A172 (cell line): ENCODE results near the gene EXOC6B. TPM values are rescaled to one million over a fixed set of nuclear protein-coding genes. Genes with fewer than 3 reads are reported as not detected.
A peak's percentile ranks its signal among the peaks of the same experiment; 100 is the strongest.
"Not testable (repeated sequence)": the region's sequence is repeated elsewhere in the genome, so short reads cannot be mapped to it uniquely, and the experiment has no call there.

Source experiments
- DNase-seq: peaks from one replicate; pipeline ENCODE4 v3.0.0-alpha.2; 2015; ENCODE audit warnings: low spot score
- total RNA-seq: library from RNA; depleted of rRNA; stranded (reverse); fragments of >200 nt; shearing (Covaris generic); gene quantifications from 2 replicates; pipeline ENCODE4 v1.2.3, GENCODE V29; 2014

The EXOC6B gene
- total RNA-seq, 1 experiment from 2014 or later, result 26.1 TPM

DNA sequence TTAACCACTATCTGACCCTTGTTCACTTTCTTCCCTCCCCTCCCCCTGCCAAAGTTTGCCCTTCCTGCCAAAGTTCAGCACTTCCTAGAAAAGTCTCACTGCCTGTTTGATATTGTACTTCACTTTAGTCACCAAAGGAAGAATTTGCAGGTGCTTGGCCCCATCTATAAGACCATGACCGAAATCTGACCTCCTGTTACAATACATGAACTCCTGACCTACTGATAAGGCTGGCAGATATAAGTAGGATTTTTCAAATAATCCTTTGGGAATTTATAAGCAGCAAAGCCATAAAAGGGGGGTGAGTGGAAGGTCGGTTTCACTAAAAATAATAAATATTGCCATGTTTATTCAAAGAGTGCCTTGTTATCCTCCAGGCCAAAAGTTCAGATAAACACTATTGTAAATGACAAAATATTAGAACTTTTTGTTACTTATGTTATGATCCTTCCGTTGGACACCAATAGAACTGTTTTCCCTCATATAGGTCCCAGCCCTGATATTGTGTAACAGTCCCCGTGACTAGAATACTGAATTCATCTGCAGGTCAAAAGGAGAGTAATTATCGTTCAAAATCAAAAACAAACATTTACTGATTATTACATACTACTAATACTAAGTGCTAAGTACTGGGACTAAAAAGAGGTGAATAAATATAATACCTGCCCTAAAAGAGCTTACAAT lies 277.6 kb downstream of the EXOC6B start:
- DNase-seq, result no peak

DNA sequence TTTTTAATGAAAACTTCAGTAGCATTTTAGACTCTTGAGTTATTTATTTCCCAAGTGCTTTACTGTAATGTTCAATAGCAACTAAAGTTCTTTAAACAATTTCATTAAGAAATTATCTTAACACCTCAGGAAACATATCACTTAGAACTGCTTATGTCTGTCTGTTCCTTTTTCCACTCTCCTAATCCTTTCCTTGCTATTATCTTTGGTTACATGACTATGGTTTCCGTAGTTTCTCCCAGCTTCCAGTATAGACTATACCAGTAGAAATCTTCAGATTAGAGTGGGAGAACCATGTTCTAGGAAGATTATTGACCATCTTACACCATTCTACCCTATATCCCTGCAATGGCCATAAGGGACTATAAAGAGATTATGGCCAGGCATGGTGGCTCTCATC lies 280.0 kb downstream of the EXOC6B start:
- no peak for DNase-seq

DNA sequence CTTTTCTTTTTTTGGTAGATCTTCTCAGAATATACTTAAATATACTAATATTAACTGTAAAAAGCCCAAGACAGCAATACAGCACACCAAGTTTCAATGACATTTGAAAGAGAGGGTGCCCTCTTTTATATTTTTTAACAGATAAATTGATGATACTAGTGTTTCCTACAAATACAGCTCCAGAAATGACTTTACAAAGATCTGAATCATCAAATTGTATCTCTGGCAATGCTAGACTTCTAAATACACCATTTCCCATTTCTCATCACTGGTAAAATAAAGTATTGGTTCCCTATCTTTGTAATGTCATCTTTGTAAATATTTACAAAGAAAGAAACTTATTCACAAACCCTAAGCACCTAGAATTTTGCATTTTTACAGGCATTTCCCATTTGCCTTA lies 281.3 kb downstream of the EXOC6B start:
- no peak for DNase-seq

DNA sequence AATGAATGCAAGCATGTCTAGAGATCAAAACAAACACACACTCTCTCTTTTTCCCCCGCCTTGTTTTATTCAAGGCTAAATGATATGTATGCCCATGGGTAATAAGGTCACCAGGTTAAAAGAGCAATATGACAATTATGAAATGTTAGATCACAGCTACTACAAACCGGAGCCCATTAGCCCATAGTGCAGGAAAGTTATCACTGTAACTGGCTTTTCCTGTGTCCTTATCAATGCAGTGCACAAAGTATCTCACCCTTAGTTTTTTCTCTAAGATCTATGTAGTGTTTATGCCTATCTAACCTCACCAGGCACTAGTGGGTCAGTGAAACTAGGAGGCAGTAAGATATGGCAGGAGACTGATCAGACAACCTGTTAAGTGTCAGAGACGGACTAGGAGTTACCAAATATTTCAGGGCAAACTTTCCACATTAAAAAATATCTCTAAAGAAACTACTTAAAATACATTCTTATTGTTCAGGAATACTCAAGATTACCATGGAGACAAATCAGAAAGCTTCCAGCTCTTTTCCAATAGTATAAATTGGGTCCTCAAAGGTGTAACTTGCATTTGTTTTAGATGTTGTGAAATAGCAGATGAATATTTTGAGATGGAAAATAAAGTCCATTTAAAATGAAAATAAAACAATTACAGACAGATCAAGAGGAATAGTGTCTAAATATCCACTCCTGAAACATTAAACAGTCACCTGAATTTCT lies 282.2 kb downstream of the EXOC6B start:
- no peak for DNase-seq

DNA sequence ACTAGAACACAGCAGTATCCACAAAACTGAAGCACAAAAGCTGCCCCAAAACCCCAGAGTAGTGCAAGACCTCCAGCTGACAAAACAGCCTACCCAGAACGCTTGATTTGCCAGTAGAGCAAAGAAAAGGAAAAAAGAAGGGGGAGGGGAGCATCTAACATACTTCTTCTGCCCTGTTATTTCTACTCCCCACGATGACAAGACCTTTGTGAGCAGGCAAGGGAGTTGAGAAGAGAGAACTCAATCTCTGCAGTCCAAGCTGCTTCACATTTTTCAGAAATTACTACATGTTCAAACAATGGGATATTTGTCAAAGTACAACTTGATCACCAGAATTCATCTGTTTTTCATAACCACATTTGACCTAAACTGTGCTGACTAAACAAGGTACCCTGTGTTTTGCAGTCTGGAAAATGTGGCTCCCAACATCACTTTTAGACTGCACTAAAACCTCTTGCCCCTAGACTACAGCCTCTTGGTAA lies 286.7 kb downstream of the EXOC6B start:
- DNase-seq, result peak; percentile 18

DNA sequence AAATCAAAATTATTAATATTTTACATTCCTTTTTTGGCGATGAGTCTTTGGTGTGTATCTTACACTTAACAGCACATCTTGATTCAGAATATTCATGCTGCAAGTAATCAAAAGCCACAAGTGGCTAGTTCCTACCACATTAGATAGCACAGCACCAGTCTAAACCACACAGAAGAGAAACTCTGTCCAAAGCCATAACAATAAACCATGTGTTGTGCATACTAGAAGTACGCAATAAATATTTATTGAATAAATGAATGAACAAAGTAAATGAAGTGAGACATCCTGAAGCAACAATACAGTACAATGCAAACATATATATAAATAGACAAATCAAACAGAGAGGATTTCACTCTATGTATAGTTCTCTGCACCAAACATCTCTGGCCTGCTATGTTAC lies 287.3 kb downstream of the EXOC6B start:
- no peak for DNase-seq

DNA sequence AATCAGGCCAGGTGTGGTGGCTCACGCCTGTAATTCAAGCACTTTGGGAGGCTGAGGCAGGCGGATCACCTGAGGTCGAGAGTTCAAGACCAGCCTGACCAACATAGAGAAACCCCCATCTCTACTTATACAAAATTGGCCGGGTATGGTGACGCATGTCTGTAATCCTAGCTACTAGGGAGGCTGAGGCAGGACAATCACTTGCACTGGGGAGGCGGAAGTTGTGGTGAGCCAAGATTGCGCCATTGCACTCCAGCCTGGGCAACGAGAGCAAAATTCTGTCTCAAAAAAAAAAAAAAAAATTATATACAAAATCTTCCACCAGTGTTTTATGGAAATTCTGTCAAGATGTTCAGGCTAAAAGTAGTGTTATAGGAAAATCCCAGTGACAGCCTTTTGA lies 290.2 kb downstream of the EXOC6B start:
- DNase-seq, result not testable (repeated sequence)

DNA sequence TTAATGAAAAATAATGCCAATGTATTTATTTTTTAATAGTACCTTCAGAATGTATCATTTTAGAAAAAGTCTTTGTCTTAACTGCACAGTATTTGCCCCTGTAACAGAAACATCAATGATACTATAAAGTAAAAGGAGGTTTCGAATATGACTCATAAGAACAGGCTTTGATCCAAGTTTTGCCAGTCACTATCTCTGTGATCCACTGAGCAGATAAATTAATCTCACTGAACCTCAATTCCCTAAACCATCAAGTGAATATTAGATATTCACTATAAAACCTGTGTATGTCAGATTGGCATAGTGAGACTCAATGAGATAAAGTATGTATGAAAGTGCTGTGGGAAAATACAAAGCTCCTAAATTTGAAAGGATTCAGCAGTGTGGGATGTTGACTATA lies 292.1 kb downstream of the EXOC6B start:
- peak; percentile 46 for DNase-seq

DNA sequence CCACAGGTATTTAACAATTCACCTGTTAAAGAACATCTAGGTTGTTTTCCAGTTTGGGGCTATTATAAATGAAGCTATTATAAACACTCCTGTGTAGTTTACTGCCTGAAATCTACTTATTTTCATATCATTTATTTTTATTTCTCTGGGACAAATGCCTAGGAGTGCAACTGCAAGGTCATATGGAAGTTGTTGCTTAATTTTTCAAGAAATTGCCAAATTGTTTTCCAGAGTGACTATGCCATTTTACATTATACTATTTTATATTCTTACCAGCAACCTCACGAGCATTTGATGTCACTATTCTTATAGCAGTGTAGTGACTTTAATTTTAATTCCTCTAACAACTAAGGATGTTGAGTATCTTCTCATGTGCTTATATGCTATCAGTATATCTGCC lies 298.4 kb downstream of the EXOC6B start:
- DNase-seq, result no peak

DNA sequence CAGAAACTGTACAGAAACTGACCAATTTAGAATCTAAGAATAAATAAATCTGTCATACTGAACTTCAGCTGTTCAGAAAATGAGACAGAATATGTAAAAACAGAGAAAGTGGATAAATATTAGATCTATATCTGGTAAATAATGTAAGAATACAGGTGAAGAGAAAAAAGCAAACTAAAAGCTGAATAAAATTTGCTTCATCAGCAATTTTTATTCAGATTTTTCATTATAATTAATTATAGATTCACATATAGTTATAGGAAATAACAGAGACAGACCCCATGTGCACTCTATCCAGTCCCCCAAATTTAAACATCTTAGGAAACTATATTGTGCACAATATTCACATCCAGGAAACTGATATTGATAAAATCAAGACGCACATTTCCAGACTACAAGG lies 299.2 kb downstream of the EXOC6B start:
- DNase-seq, result no peak

DNA sequence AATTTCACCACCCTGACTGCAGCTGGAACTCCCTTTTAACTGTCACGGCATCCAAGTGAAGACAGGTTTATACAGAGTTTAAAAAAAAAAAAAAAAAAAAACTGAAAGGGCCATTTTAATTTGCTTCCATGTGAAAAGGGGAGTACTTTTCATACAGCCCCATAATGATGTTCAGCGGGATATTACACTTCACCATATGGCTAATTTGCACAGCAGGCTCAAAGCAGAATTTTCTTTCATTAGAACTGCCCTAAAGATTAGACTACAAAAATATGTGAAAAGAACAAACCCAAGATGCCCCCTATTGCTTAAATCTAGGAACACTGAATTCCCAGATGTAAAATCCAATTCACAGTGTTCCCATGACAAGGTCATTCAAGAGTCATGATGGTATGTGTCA lies 301.8 kb downstream of the EXOC6B start:
- no peak for DNase-seq

DNA sequence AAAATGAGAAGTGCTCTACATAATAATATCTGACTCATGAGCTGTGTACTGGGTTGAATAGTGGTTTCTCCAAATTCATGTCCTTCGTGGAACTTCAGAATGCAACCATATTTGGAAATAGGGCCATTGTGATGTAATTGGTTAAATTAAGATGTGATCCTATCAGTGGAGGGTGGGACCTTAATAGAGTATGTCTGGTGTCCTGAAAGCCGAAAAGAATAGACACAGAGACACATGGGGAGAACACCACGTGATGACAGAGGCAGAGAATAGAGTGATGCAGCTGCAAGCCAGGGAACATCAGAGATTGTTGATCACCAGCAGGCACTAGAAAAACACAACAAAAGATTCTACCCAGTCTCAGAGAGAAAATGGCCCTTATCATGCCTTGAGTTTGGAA lies 310.1 kb downstream of the EXOC6B start:
- DNase-seq, result no peak

DNA sequence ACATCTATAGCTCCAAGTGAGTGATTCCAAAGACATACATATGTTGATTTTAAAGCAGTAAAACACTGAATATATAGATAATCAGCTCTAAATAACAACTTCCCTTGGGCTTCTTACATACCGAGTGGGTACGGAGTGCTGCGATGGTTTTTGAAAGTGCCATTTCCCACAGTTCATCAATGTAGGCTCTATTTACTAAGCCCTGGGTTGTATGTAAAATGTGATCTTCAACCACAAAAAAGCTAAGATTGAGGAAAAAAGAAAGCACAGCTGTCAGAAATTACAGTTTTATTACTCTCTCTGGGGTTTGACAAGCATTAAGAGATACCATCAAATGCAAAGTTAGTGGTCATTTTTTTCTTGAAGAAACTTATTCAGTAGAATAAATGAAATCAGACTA lies 312.8 kb downstream of the EXOC6B start:
- DNase-seq, result no peak

DNA sequence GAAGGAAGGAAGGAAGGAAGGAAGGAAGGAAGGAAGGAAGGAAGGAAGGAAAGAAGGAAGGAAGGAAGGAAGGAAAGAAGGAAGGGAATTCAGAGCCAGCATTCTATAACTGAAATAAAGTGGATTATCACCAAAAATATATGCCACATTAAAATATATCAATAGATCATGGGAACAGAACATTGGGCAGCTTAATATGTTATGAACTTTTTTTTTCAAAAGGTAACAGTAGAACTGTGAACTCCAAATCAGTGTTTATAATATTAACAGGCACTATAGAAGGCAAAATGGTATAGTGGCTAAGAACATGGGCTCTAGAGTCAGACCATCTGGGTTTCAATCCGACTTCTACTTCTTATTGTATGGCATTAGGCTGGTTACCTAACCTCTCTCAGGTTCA lies 313.5 kb downstream of the EXOC6B start:
- no peak for DNase-seq

DNA sequence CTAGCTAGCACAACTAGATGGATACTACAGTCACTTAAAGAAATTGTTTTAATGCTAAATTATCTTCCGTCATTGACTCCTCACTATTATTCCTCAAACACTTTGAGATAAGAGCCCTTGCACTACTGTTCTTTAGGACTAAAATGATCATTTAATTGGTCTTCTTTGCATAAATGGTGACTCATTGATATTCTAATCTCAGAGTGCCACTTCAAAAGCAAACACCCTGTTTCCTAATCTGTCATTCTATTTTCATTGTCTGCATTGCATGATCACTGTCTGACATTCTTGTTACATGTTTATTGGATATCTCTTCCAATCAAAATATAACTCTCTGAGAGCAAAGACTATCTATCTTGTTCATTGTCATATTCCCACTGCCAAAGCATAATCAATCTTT lies 313.9 kb downstream of the EXOC6B start:
- DNase-seq, result no peak

DNA sequence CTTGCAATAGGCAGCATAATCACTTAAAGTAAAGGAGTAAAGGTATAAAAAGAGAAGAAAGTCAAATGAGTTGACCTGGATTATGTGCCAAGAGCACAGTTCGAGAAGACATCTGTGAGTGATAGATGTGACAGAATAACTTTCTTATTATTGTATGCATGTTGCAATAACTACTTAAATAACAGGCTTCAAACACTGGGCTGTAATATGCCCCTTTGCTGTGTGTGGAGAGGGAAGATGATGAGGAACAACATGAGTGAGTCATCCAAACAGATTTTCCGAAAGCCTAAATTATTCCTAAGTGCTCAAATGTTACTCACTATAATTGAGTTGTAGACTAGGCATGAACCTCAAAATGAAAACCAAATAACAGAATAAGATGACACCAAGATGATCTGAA lies 328.1 kb downstream of the EXOC6B start:
- DNase-seq, result no peak

DNA sequence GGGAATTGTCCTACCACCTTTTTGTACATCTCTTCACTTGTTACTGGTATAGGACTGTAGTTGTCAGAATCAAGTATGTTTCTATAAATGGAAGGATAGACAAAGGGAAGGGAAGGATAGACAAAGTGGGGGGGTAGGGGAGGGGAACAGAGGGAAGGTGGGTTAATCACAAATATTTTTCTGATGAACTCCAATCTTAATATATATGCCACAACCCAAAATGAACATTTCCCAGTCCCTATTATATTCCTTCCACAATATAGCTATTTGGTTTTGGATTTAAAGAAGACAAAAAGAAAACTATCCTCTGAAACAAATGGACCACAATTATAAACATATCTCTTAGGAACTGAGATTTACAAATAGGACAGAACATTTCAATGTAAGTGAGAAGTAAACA lies 329.4 kb downstream of the EXOC6B start:
- no peak for DNase-seq

DNA sequence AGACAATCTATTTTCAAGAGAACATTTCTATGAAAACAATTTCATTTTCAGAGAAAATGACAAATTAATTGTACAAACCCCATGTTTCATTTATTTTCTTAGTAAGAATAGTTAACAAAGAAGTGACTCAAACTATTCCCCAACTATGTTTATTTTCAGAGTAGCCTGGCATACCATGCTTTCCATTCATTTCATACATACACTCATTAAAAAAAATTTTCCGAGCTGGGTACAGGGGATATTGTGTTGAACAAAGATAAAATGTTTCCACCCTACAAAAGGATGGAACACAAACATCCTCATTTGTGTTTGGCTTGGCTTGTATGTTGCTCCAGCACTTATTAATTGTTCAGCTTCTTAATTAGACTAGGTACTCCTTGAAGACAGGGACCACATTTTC lies 331.4 kb downstream of the EXOC6B start:
- no peak for DNase-seq

DNA sequence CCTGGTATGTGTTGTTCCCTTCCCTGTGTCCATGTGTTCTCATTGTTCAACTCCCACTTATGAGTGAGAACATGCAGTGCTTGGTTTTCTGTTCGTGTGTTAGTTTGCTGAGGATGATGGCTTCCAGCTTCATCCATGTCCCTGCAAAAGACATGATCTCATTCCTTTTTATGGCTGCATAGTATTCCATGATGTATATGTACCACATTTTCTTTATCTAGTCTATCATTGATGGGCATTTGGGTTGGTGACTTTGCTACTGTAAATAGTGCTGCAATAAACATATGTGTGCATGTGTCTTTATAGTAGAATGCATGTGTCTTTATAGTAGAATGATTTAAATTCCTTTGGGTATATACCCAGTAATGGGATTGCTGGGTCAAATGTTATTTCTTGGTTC lies 341.2 kb downstream of the EXOC6B start:
- DNase-seq, result not testable (repeated sequence)

DNA sequence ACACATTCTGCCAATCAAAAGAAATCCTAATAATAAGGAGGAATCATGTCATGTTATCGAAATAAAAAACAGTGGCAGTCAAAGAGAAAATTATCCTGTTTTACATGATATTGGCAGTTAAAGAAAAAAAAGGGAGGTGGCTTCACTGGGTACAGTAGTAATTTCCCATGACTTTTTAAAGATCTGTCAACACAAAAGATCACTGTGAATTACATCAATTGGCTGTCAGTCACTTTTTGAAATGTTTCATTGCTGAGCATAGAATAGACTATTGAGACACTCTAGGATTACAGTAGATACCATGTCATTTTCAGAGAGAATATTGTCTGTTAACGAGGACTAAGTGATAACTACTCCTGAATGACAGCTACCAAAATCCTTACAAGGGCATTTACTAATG lies 342.5 kb downstream of the EXOC6B start:
- no peak for DNase-seq

DNA sequence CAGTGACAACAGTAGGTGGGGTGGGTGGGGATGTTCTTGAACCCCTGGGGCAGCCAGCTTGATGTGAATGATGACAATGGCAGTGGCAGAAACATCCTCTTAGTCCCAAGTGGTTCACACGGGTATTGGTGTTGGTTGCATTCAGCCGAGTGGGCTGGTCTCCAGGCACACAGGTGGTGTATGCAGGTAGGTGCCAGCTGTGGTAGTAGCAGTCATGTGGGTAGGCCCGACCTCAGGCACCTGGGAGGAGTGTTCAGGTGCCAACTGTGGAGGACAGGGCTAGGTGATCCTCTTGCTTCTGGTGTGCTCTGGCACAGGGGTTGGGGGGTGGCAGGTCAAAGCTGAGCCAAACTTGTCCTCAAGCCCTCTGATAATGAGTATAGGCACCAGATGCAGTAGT lies 350.6 kb downstream of the EXOC6B start:
- DNase-seq, result no peak

DNA sequence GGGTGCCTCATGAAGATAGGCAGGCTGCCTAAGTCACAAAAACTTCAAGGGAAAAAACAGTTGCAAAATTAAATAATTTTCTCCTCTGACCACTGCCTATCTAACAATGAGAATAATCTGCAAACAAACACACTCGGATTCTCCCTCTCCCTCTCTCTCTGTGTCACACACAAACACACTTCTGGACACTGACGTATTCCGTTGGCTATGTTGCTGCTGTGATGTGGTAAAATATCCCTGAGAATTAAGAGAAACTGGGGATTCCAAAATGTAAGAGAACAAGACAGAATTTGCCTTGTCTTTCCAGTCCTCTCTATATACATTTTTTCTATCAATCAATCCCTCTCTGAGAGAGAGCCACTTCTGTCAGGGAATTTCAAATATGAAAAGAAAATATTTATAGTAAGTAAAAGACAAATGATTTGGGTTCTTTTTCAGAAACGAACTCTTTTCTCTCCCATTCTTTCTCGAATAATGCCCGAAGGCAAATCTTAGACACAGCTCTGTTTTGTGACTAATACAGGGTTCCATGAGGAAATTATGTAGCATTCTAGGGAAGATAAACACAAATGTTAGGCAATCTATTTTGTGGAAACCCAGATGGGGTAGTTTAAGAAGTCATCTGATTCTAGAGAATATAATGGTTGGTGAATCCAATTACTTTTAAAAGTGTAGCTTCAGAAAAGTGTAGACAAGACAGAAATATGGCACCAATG lies 367.9 kb downstream of the EXOC6B start:
- no peak for DNase-seq

DNA sequence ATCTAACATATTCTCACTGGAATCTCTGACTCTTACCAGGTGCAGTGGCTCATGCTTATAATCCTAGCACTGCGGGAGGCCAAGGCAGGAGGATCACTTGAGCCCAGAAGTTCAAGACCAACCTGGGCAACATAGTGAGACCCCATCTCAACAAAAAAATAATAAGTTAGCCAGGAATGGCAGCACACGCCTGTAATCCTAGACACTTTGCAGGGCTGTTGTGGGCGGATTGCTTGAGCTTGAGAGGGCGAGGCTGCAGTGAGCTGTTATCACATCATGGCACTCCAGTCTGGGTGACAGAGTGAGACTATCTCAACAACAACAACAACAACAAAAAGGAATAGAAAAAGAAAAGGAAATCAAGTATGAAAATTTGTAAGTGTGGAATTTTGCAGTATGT lies 371.6 kb downstream of the EXOC6B start:
- no peak for DNase-seq
